GM23338 (cell line): ENCODE data around the gene KRTAP2-4. TPM values are rescaled to one million over a fixed set of nuclear protein-coding genes. Genes with fewer than 3 reads are reported as not detected.
A peak's percentile ranks its signal among the peaks of the same experiment; 100 is the strongest.

Source experiments
- ATAC-seq: fragments of 200-7000 bp; cut with Tn5 transposase; 3 replicates; pipeline ENCODE4 v1.9.1; 2020
- DNase-seq: peaks from one replicate; pipeline ENCODE4 v3.0.0-alpha.2; 2015; ENCODE audit warnings: low spot score
- H2AFZ ChIP-seq: fragments of 200-600 bp; sonication (generic); 2 replicates; pipeline ENCODE4 v1.8.0; 2016; ENCODE audit warnings: antibody characterized with exemption, mild to moderate bottlenecking, moderate library complexity
- H3F3A ChIP-seq: fragments of 200-600 bp; sonication (generic); replicated peaks from 2 replicates; pipeline ENCODE4 v1.8.0; 2017; ENCODE audit warnings: antibody characterized with exemption, mixed run types, low read depth
- H3K27ac ChIP-seq: fragments of 200-600 bp; sonication (generic); 2 replicates; pipeline ENCODE4 v1.6.1; 2016; ENCODE audit warnings: low read depth
- H3K27me3 ChIP-seq: fragments of 200-600 bp; sonication (generic); 2 replicates; pipeline ENCODE4 v1.8.0; 2016; ENCODE audit warnings: mild to moderate bottlenecking, mixed run types, moderate library complexity; ENCODE audit not compliant: insufficient read depth
- H3K36me3 ChIP-seq: fragments of 200-600 bp; sonication (generic); 2 replicates; pipeline ENCODE4 v1.8.0; 2016; ENCODE audit warnings: mild to moderate bottlenecking; ENCODE audit not compliant: insufficient read depth
- H3K4me1 ChIP-seq: fragments of 200-600 bp; sonication (generic); 2 replicates; pipeline ENCODE4 v1.8.0; 2016; ENCODE audit warnings: mild to moderate bottlenecking, moderate library complexity; ENCODE audit not compliant: insufficient read depth
- H3K4me2 ChIP-seq: fragments of 200-600 bp; sonication (generic); 2 replicates; pipeline ENCODE4 v1.7.1; 2017; ENCODE audit warnings: mixed run types
- H3K4me3 ChIP-seq: fragments of 200-600 bp; sonication (generic); 2 replicates; pipeline ENCODE4 v1.6.1; 2016; ENCODE audit warnings: mixed run types
- H3K79me2 ChIP-seq: fragments of 200-600 bp; sonication (generic); replicated peaks from 2 replicates; pipeline ENCODE4 v1.8.0; 2017; ENCODE audit warnings: mild to moderate bottlenecking; ENCODE audit not compliant: insufficient read depth
- H3K9me2 ChIP-seq: fragments of 200-600 bp; sonication (generic); 2 replicates; pipeline ENCODE4 v1.8.0; 2017; ENCODE audit not compliant: insufficient read depth
- H4K20me1 ChIP-seq: fragments of 200-600 bp; sonication (generic); replicated peaks from 2 replicates; pipeline ENCODE4 v1.8.0; 2017; ENCODE audit warnings: mild to moderate bottlenecking; ENCODE audit not compliant: insufficient read depth
- H3K27ac Mint-ChIP-seq: 2 replicates; pipeline ENCODE4 v1.8.0; 2020; ENCODE audit warnings: inconsistent platforms, mild to moderate bottlenecking, moderate library complexity, mixed read lengths
- H3K27me3 Mint-ChIP-seq: 3 replicates; pipeline ENCODE4 v1.8.0; 2022; ENCODE audit warnings: low read depth, mild to moderate bottlenecking, moderate library complexity, mixed read lengths, inconsistent platforms; ENCODE audit not compliant: insufficient read depth, poor library complexity
- H3K36me3 Mint-ChIP-seq: 3 replicates; pipeline ENCODE4 v1.8.0; 2021; ENCODE audit warnings: low read depth, mild to moderate bottlenecking, inconsistent platforms, moderate library complexity, mixed read lengths
- H3K4me1 Mint-ChIP-seq: 3 replicates; pipeline ENCODE4 v1.8.0; 2020; ENCODE audit warnings: mild to moderate bottlenecking, inconsistent platforms, mixed read lengths
- H3K4me3 Mint-ChIP-seq: 3 replicates; pipeline ENCODE4 v1.8.0; 2021; ENCODE audit warnings: moderate library complexity, mild to moderate bottlenecking, inconsistent platforms, mixed read lengths
- H3K9me3 Mint-ChIP-seq: 3 replicates; pipeline ENCODE4 v1.8.0; 2020; ENCODE audit warnings: moderate library complexity, mild to moderate bottlenecking, inconsistent platforms, mixed read lengths
- CREB1 ChIP-seq: fragments of 250-450 bp; sonication (Bioruptor Pico); IDR thresholded peaks from 2 replicates; pipeline ENCODE4 v1.5.0; 2020; ENCODE audit warnings: low read depth, mild to moderate bottlenecking, moderate library complexity
- CTCF ChIP-seq, 2 experiments: fragments of 200-600 bp in 1 of 2; sonication (generic) in 1 of 2; conservative IDR thresholded peaks; 2 replicates each; pipeline versions ENCODE4 v1.5.1 to v1.6.1; 2016 to 2017; ENCODE audit warnings: antibody characterized with exemption in 2 of 2, low read depth in 2 of 2, mild to moderate bottlenecking in 2 of 2, moderate library complexity in 1 of 2
- ETS1 ChIP-seq: IDR thresholded peaks from 2 replicates; pipeline ENCODE4 v1.6.1; 2016; ENCODE audit warnings: antibody characterized with exemption
- EZH2 ChIP-seq: fragments of 200-600 bp; sonication (generic); IDR thresholded peaks from one replicate; pipeline ENCODE4 v1.8.0; 2017; ENCODE audit warnings: antibody characterized with exemption, mild to moderate bottlenecking, low read depth; ENCODE audit not compliant: unreplicated experiment
- EZH2phosphoT487 ChIP-seq: fragments of 200-600 bp; sonication (generic); IDR thresholded peaks from one replicate; pipeline ENCODE4 v1.8.1; 2018; ENCODE audit warnings: antibody characterized with exemption; ENCODE audit not compliant: unreplicated experiment
- JUNB ChIP-seq: IDR thresholded peaks from one replicate; pipeline ENCODE4 v1.6.1; 2016; ENCODE audit warnings: antibody characterized with exemption; ENCODE audit not compliant: unreplicated experiment
- NANOG ChIP-seq: IDR thresholded peaks from 2 replicates; pipeline ENCODE4 v1.6.1; 2016; ENCODE audit warnings: antibody characterized with exemption, borderline replicate concordance
- POLR2AphosphoS5 ChIP-seq: IDR thresholded peaks from 2 replicates; pipeline ENCODE4 v1.6.1; 2016; ENCODE audit warnings: antibody characterized with exemption, low read depth
- REST ChIP-seq: IDR thresholded peaks from one replicate; pipeline ENCODE4 v1.6.1; 2018; ENCODE audit warnings: antibody characterized with exemption; ENCODE audit not compliant: unreplicated experiment
- STAT1 ChIP-seq: IDR thresholded peaks from one replicate; pipeline ENCODE4 v1.6.1; 2016; ENCODE audit warnings: antibody characterized with exemption; ENCODE audit not compliant: unreplicated experiment
- ZNF114 ChIP-seq: fragments of 250-450 bp; sonication (Bioruptor Pico); IDR thresholded peaks from 2 replicates; pipeline ENCODE4 v1.5.0; 2020; ENCODE audit warnings: mild to moderate bottlenecking, moderate library complexity
- ZNF331 ChIP-seq: fragments of 250-450 bp; sonication (Bioruptor Pico); IDR thresholded peaks from 2 replicates; pipeline ENCODE4 v1.5.0; 2020; ENCODE audit warnings: low read depth, mild to moderate bottlenecking, moderate library complexity
- ZNF462 ChIP-seq: fragments of 250-450 bp; sonication (Bioruptor Pico); IDR thresholded peaks from 2 replicates; pipeline ENCODE4 v1.5.0; 2020; ENCODE audit warnings: mild to moderate bottlenecking, moderate library complexity
- polyA plus RNA-seq: library from polyadenylated mRNA; unstranded; fragments of >200 nt; fragmentation: Nextera tagmentation; extraction: Ambion mirVana; gene quantifications from 2 replicates; pipeline ENCODE4 v1.2.1, GENCODE V29; 2016
- total RNA-seq: library from RNA; depleted of rRNA; stranded (reverse); fragments of >200 nt; shearing (Covaris generic); gene quantifications from 2 replicates; pipeline ENCODE4 v1.2.3, GENCODE V29; 2014

Gene KRTAP2-4
- total and polyA plus RNA-seq, 2 experiments from 2014 or later: not detected

DNA sequence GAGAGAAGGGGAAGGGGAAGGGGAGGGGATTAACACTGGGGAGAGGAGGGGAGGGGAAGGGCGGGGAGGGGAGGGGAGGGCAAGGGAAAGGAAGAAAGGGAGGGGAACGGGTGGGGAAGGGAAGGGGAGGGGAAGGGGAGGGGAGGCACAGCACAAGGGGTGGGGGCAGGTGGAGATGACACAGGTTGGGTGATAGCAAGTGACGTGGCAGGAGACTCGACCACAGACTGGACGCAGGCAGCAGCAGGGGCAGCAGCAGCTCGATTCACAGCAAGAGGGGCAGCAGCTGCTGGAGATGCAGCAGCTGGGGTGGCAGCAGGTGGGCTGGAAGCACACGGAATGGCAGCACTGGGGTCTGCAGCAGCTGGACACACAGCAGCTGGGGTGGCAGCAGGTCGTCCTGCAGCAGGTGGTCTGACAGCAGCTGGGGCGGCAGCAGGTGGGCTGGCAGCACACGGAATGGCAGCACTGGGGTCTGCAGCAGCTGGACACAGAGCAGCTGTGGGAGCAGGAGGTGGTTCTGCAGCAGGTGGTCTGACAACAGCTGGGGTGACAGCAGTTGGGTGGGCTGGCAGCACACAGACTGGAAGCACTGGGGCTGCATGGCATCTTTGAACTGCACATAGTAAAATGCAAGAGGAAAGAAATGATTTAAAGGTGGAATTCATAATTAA lies 36.0 kb upstream of the KRTAP2-4 start, which contains the start of gene KRTAP4-16:
Gene KRTAP4-16 (minus strand): TSS at position 624 of the 674 bp plus-strand sequence. CDS start 0 bp downstream, at position 624.
- Mint-ChIP-seq H3K9me3 (no peaks in the 10 kb centered on the region; the same call in 1 of the 3 replicates), H3K4me3 (no peak within 1 kb of the TSS), H3K27me3 (peaks cover 4% of the 10 kb centered on the region), H3K36me3 (no peaks in the 10 kb centered on the region), H3K27ac (no peak within 1 kb of the TSS), H3K4me1 (peaks cover 34% of the 10 kb centered on the region)
- no peaks in the 10 kb centered on the region for H3K36me3 ChIP-seq
- H3K27me3 ChIP-seq: no peaks in the 10 kb centered on the region
- H2AFZ ChIP-seq: no peak within 1 kb of the TSS
- no peaks in the 10 kb centered on the region for H3K9me2 ChIP-seq
- no peak for TF ChIP-seq POLR2AphosphoS5
- no peak for TF ChIP-seq NANOG
- TF ChIP-seq REST: no peak
- no peak for TF ChIP-seq JUNB
- TF ChIP-seq CREB1: no peak
- no peak for TF ChIP-seq CTCF (conservative IDR thresholded peaks at IDR 0.05; ENCODE audit: low read depth in 2 of 2)
- TF ChIP-seq ZNF462 (CRISPR knock-in tag): no peak
- no peak for TF ChIP-seq ZNF114 (CRISPR knock-in tag)
- TF ChIP-seq STAT1: no peak
- no peak for TF ChIP-seq ZNF331 (CRISPR knock-in tag)
- no peak for TF ChIP-seq EZH2
- TF ChIP-seq EZH2phosphoT487: no peak
- no peak for TF ChIP-seq ETS1
- H3F3A ChIP-seq: no peaks in the 10 kb centered on the region
- H3K4me3 ChIP-seq: no peak within 1 kb of the TSS
- DNase-seq: peak; percentile 3
- H3K79me2 ChIP-seq: no peaks in the 10 kb centered on the region
- no peak within 1 kb of the TSS for H3K27ac ChIP-seq
- ATAC-seq: no peak
- no peak within 1 kb of the TSS for H3K4me2 ChIP-seq
- peaks cover 14% of the 10 kb centered on the region for H3K4me1 ChIP-seq
- no peaks in the 10 kb centered on the region for H4K20me1 ChIP-seq
